Central memory CD8-positive, alpha-beta T cell (primary cell): ENCODE measurements around the gene GXYLT2.

ENCODE experiments used
- ATAC-seq: fragments of 150-1000 bp; cut with Tn5 transposase; replicated peaks from 2 replicates; pipeline ENCODE4 v1.10.0; 2022; ENCODE audit warnings: mild to moderate bottlenecking, moderate FRiP score, moderate number of reproducible peaks; ENCODE audit not compliant: poor library complexity, severe bottlenecking; ENCODE audit errors: extremely low read depth
- DNase-seq, 2 donors: peaks; one replicate each; pipeline ENCODE4 v3.0.0; 2021; ENCODE audit warnings: low spot score in 2 of 2
- H3K27ac Mint-ChIP-seq: one replicate; pipeline ENCODE4 v1.8.0; 2022; ENCODE audit warnings: low read depth, mild to moderate bottlenecking, moderate library complexity, mixed read lengths
- H3K27me3 Mint-ChIP-seq: one replicate; pipeline ENCODE4 v1.8.0; 2022; ENCODE audit warnings: mixed read lengths
- H3K36me3 Mint-ChIP-seq: one replicate; pipeline ENCODE4 v1.8.0; 2022; ENCODE audit warnings: mild to moderate bottlenecking, moderate library complexity, mixed read lengths; ENCODE audit not compliant: insufficient read depth
- H3K4me1 Mint-ChIP-seq: one replicate; pipeline ENCODE4 v1.8.0; 2022; ENCODE audit warnings: mixed read lengths
- H3K4me3 Mint-ChIP-seq: one replicate; pipeline ENCODE4 v1.8.0; 2022; ENCODE audit warnings: mild to moderate bottlenecking, moderate library complexity, mixed read lengths
- H3K9me3 Mint-ChIP-seq: one replicate; pipeline ENCODE4 v1.8.0; 2022; ENCODE audit warnings: mixed read lengths

Gene GXYLT2

GRCh38 chr3:72974956-72975355 is 87.1 kb downstream of the GXYLT2 start:
- no peak for DNase-seq
- no peak for ATAC-seq
- H3K27ac Mint-ChIP-seq = no peak overlapping the region
- peaks cover 6% of the 10 kb centered on the region for H3K27me3 Mint-ChIP-seq
- H3K36me3 Mint-ChIP-seq = no peaks in the 10 kb centered on the region
- H3K4me1 Mint-ChIP-seq = peaks cover 4% of the 10 kb centered on the region
- H3K9me3 Mint-ChIP-seq = no peaks in the 10 kb centered on the region
- no peak overlapping the region for H3K4me3 Mint-ChIP-seq

- no peak for ATAC-seq
- Mint-ChIP-seq H3K27ac (no peak overlapping the region), H3K27me3 (peaks cover 7% of the 10 kb centered on the region), H3K4me3 (no peak overlapping the region), H3K4me1 (peaks cover 4% of the 10 kb centered on the region), H3K9me3 (no peaks in the 10 kb centered on the region), H3K36me3 (no peaks in the 10 kb centered on the region)
- no peak for DNase-seq
Observed at GRCh38 chr3:72976281-72976741, 88.5 kb downstream of the GXYLT2 start.

GRCh38 chr3:72977060-72977808 is 89.4 kb downstream of the GXYLT2 start:
- Mint-ChIP-seq H3K4me3 (no peak overlapping the region), H3K36me3 (no peaks in the 10 kb centered on the region), H3K27me3 (peaks cover 9% of the 10 kb centered on the region), H3K9me3 (no peaks in the 10 kb centered on the region), H3K4me1 (peaks cover 4% of the 10 kb centered on the region), H3K27ac (no peak overlapping the region)
- DNase-seq (no peak), ATAC-seq (peak; percentile 28)

- DNase-seq (no peak), ATAC-seq (no peak)
- no peak overlapping the region for H3K27ac Mint-ChIP-seq
- H3K4me3 Mint-ChIP-seq = no peak overlapping the region
- no peaks in the 10 kb centered on the region for H3K36me3 Mint-ChIP-seq
- H3K9me3 Mint-ChIP-seq = no peaks in the 10 kb centered on the region
- peaks cover 28% of the 10 kb centered on the region for H3K27me3 Mint-ChIP-seq
- no peaks in the 10 kb centered on the region for H3K4me1 Mint-ChIP-seq
Observed at GRCh38 chr3:72982609-72983366, 94.9 kb downstream of the GXYLT2 start.

GRCh38 chr3:72985576-72985975 is 97.7 kb downstream of the GXYLT2 start:
- Mint-ChIP-seq H3K27ac (no peak overlapping the region), H3K36me3 (no peaks in the 10 kb centered on the region), H3K4me1 (no peaks in the 10 kb centered on the region), H3K27me3 (peaks cover 21% of the 10 kb centered on the region), H3K9me3 (no peaks in the 10 kb centered on the region), H3K4me3 (no peak overlapping the region)
- ATAC-seq (no peak), DNase-seq (no peak)

GRCh38 chr3:72990701-72991395 is 103.0 kb downstream of the GXYLT2 start:
- Mint-ChIP-seq H3K4me1 (no peaks in the 10 kb centered on the region), H3K27me3 (no peaks in the 10 kb centered on the region), H3K9me3 (no peaks in the 10 kb centered on the region), H3K36me3 (no peaks in the 10 kb centered on the region), H3K27ac (no peak overlapping the region), H3K4me3 (no peak overlapping the region)
- no peak for ATAC-seq
- DNase-seq = no peak

GRCh38 chr3:72991522-72991921 is 103.7 kb downstream of the GXYLT2 start:
- H3K4me3 Mint-ChIP-seq = no peak overlapping the region
- no peak for ATAC-seq

GRCh38 chr3:72993391-72993790 is 105.5 kb downstream of the GXYLT2 start:
- Mint-ChIP-seq H3K4me3 (no peak overlapping the region), H3K27ac (no peak overlapping the region), H3K27me3 (no peaks in the 10 kb centered on the region), H3K36me3 (peaks cover 10% of the 10 kb centered on the region), H3K9me3 (no peaks in the 10 kb centered on the region), H3K4me1 (peaks cover 9% of the 10 kb centered on the region)
- no peak for ATAC-seq
- no peak for DNase-seq

More at GRCh38 chr3:72991522-72991921, 103.7 kb downstream of the GXYLT2 start:
- Mint-ChIP-seq H3K4me1 (no peaks in the 10 kb centered on the region), H3K27ac (no peak overlapping the region), H3K36me3 (peaks cover 3% of the 10 kb centered on the region), H3K27me3 (no peaks in the 10 kb centered on the region), H3K9me3 (no peaks in the 10 kb centered on the region)
- DNase-seq = no peak

GRCh38 chr3:72995337-72995736 is 107.5 kb downstream of the GXYLT2 start:
- Mint-ChIP-seq H3K36me3 (peaks cover 13% of the 10 kb centered on the region), H3K4me1 (peaks cover 24% of the 10 kb centered on the region), H3K4me3 (no peak overlapping the region), H3K27me3 (no peaks in the 10 kb centered on the region), H3K9me3 (no peaks in the 10 kb centered on the region), H3K27ac (no peak overlapping the region)
- no peak for DNase-seq
- ATAC-seq = no peak

- peak overlapping the region; percentile 88 for H3K4me3 Mint-ChIP-seq
- peaks cover 32% of the 10 kb centered on the region for H3K4me1 Mint-ChIP-seq
- ATAC-seq (no peak), DNase-seq (no peak)
- H3K36me3 Mint-ChIP-seq = peaks cover 18% of the 10 kb centered on the region
- H3K27me3 Mint-ChIP-seq = no peaks in the 10 kb centered on the region
- H3K9me3 Mint-ChIP-seq = no peaks in the 10 kb centered on the region
- H3K27ac Mint-ChIP-seq = peak overlapping the region; percentile 78
Observed at GRCh38 chr3:72996121-72996472, 108.3 kb downstream of the GXYLT2 start.

GRCh38 chr3:72996473-72997333 is 108.9 kb downstream of the GXYLT2 start, which contains the start of gene PPP4R2:
Gene PPP4R2 (plus strand): TSS chr3:72996811. CDS start chr3:72997038, 227 bp downstream.
- Mint-ChIP-seq H3K4me3 (peak within 1 kb of the TSS; percentile 88), H3K27ac (peak within 1 kb of the TSS; percentile 78), H3K4me1 (peaks cover 38% of the 10 kb centered on the region), H3K27me3 (no peaks in the 10 kb centered on the region), H3K9me3 (no peaks in the 10 kb centered on the region), H3K36me3 (peaks cover 19% of the 10 kb centered on the region)
- peak; percentile 91 for ATAC-seq
- DNase-seq = peak; percentile 81 to 91
